RWPE2 (cell line): Measurements from ENCODE around the gene E2F4.

Experiments
- ATAC-seq: fragments of 200-7000 bp; cut with Tn5 transposase; 3 replicates; pipeline ENCODE4 v1.9.1; 2021; ENCODE audit warnings: low read depth
- DNase-seq: peaks from one replicate; pipeline ENCODE4 v3.0.0-alpha.2; 2020; ENCODE audit warnings: low spot score
- H3K27ac ChIP-seq: fragments of 450-650 bp; 2 replicates; pipeline ENCODE4 v1.5.1; 2017; ENCODE audit warnings: mild to moderate bottlenecking; ENCODE audit not compliant: poor library complexity, severe bottlenecking
- H3K27me3 ChIP-seq: fragments of 250-450 bp; sonication (Bioruptor Pico); 2 replicates; pipeline ENCODE4 v1.5.1; 2021; ENCODE audit warnings: mild to moderate bottlenecking, moderate library complexity; ENCODE audit not compliant: insufficient read depth, poor library complexity, severe bottlenecking
- H3K36me3 ChIP-seq: fragments of 250-450 bp; sonication (Bioruptor Pico); 2 replicates; pipeline ENCODE4 v1.5.1; 2020; ENCODE audit warnings: low read depth, mild to moderate bottlenecking, moderate library complexity
- H3K4me1 ChIP-seq: fragments of 250-450 bp; sonication (Bioruptor Pico); 2 replicates; pipeline ENCODE4 v1.5.1; 2021; ENCODE audit warnings: mild to moderate bottlenecking, moderate library complexity; ENCODE audit not compliant: insufficient read depth, poor library complexity, severe bottlenecking
- H3K4me3 ChIP-seq: fragments of 250-450 bp; sonication (Bioruptor Pico); 2 replicates; pipeline ENCODE4 v1.5.1; 2021; ENCODE audit warnings: mild to moderate bottlenecking, moderate library complexity; ENCODE audit not compliant: severe bottlenecking
- H3K9me3 ChIP-seq: fragments of 250-450 bp; sonication (Bioruptor Pico); 2 replicates; pipeline ENCODE4 v1.5.1; 2021; ENCODE audit warnings: mild to moderate bottlenecking, moderate library complexity; ENCODE audit not compliant: severe bottlenecking
- CTCF ChIP-seq: fragments of 450-650 bp; IDR thresholded peaks from one replicate; pipeline ENCODE4 v1.5.1; 2017; ENCODE audit warnings: mild to moderate bottlenecking, moderate library complexity; ENCODE audit not compliant: poor library complexity, severe bottlenecking

Gene E2F4

GRCh38 chr16:67180166-67180565, 11.8 kb upstream of the E2F4 start:
- peaks cover 6% of the 10 kb centered on the region for H3K36me3 ChIP-seq
- peaks cover 5% of the 10 kb centered on the region for H3K4me1 ChIP-seq
- no peak for ATAC-seq
- H3K4me3 ChIP-seq: no peak overlapping the region
- no peak for TF ChIP-seq CTCF
- DNase-seq: no peak
- H3K9me3 ChIP-seq: no peaks in the 10 kb centered on the region
- H3K27ac ChIP-seq: no peak overlapping the region
- no peaks in the 10 kb centered on the region for H3K27me3 ChIP-seq

- no peak for ATAC-seq
Observed at GRCh38 chr16:67181346-67181745, 10.6 kb upstream of the E2F4 start.

GRCh38 chr16:67182288-67182687, 9.7 kb upstream of the E2F4 start:
- no peak for TF ChIP-seq CTCF
- no peak overlapping the region for H3K4me3 ChIP-seq
- H3K27me3 ChIP-seq: no peaks in the 10 kb centered on the region
- DNase-seq: no peak
- H3K9me3 ChIP-seq: no peaks in the 10 kb centered on the region
- H3K36me3 ChIP-seq: no peaks in the 10 kb centered on the region
- peaks cover 5% of the 10 kb centered on the region for H3K4me1 ChIP-seq
- H3K27ac ChIP-seq: peak overlapping the region; percentile 66
- no peak for ATAC-seq

More at GRCh38 chr16:67181346-67181745, 10.6 kb upstream of the E2F4 start:
- H3K36me3 ChIP-seq: no peaks in the 10 kb centered on the region
- no peak overlapping the region for H3K4me3 ChIP-seq
- peaks cover 5% of the 10 kb centered on the region for H3K4me1 ChIP-seq
- H3K27me3 ChIP-seq: no peaks in the 10 kb centered on the region
- no peaks in the 10 kb centered on the region for H3K9me3 ChIP-seq
- DNase-seq: no peak
- H3K27ac ChIP-seq: peak overlapping the region; percentile 66
- no peak for TF ChIP-seq CTCF

- Histone ChIP-seq H3K4me3 (peak overlapping the region; percentile 89), H3K27ac (peak overlapping the region; percentile 66), H3K9me3 (no peaks in the 10 kb centered on the region), H3K4me1 (peaks cover 5% of the 10 kb centered on the region), H3K36me3 (no peaks in the 10 kb centered on the region), H3K27me3 (no peaks in the 10 kb centered on the region)
- no peak for TF ChIP-seq CTCF
- ATAC-seq: no peak
- no peak for DNase-seq
Observed at GRCh38 chr16:67183284-67183626, 8.7 kb upstream of the E2F4 start.

GRCh38 chr16:67183627-67184452, 8.1 kb upstream of the E2F4 start, which contains the start of gene MATCAP1:
TSS of gene MATCAP1 (minus strand) at chr16:67183963. CDS start at chr16:67180610, 3,353 bp downstream.
- H3K4me3 ChIP-seq: peak within 1 kb of the TSS; percentile 89
- H3K4me1 ChIP-seq: peaks cover 5% of the 10 kb centered on the region
- DNase-seq: peak; percentile 98
- H3K27me3 ChIP-seq: no peaks in the 10 kb centered on the region
- H3K9me3 ChIP-seq: no peaks in the 10 kb centered on the region
- peak within 1 kb of the TSS; percentile 66 for H3K27ac ChIP-seq
- peak; percentile 79 for ATAC-seq
- H3K36me3 ChIP-seq: no peaks in the 10 kb centered on the region
- TF ChIP-seq CTCF: no peak
